Endothelial cell of umbilical vein (primary cell): ENCODE data around the gene FGF22.

Source experiments
- CTCF ChIP-seq, 2 donors: IDR thresholded peaks; 1 replicate in 1 of 2; 2 replicates in 1 of 2; pipeline ENCODE4 v1.5.1; 2011; ENCODE audit warnings: low read length in 2 of 2, mild to moderate bottlenecking in 2 of 2, moderate library complexity in 2 of 2, control low read depth in 1 of 2, inconsistent platforms in 1 of 2, low read depth in 1 of 2; ENCODE audit not compliant: insufficient read depth in 1 of 2; ENCODE audit errors: extremely low read depth in 1 of 2
- MYC ChIP-seq: IDR thresholded peaks from one replicate; pipeline ENCODE4 v1.6.1; 2011; ENCODE audit warnings: mild to moderate bottlenecking, low read depth, low read length

DNA sequence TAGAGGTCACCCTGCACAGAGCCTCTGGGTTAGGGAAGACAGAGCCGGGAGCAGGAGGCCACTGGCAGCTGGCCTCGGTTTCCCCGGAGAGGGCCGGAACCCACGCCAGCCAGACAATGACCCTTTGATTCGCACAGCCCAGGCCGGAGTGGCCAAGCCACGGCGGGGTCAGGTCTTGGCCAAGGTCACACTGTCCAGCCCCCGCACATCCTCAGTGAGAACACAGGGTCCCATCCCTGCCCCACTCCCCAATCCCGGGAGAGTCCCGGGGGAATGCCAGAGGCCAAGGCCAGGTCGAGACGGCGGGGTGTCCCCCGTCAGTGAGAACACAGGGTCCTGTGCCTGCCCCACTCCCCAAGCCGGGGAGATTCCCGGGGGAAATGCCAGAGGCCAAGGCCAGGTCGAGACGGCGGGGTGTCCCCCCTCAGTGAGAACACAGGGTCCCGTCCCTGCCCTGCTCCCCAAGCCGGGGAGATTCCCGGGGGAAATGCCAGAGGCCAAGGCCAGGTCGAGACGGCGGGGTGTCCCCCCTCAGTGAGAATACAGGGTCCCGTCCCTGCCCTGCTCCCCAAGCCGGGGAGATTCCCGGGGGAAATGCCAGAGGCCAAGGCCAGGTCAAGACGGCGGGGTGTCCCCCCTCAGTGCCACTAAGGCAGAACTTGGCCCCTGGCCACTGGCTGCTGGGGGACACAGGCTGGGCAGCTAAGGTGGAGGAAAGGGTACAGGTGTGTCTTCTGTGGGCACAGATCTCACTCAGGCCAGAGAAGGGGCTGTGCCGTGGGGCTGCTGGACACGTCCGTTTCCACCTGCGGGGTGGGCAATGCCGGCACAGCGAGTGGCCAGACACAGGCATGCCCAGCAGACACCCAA lies 34.8 kb downstream of the FGF22 start:
- no peak for TF ChIP-seq MYC
- no peak for TF ChIP-seq CTCF (IDR thresholded peaks at IDR 0.05; ENCODE audit: extremely low read depth in 1 of 2, insufficient read depth in 1 of 2, low read depth in 1 of 2, low read length in 2 of 2)
